ENCODE data around the gene FERMT3. TPM values are rescaled to one million over a fixed set of nuclear protein-coding genes. Genes with fewer than 3 reads are reported as not detected.
A peak's percentile ranks its signal among the peaks of the same experiment; 100 is the strongest.

FERMT3 gene
- polyA plus RNA-seq, 3 donors = 289 to 421 (median 310) TPM

GRCh38 chr11:64255135-64256128 is 48.9 kb downstream of the FERMT3 start:
- Histone ChIP-seq H3K9ac (ENCODE audit: insufficient read depth, low read length, poor library complexity, severe bottlenecking) (no peak overlapping the region), H2AFZ (ENCODE audit: insufficient read depth, low read depth, low read length, poor library complexity, severe bottlenecking) (no peak overlapping the region), H3K36me3 (replicated peaks in 1 of 2; ENCODE audit: control insufficient read depth in 1 of 2, insufficient read depth in 2 of 2, low read length in 2 of 2) (peaks cover 51 to 62% of the 10 kb centered on the region in 2 donors), H3K4me2 (replicated peaks; ENCODE audit: extremely low read depth, low read length, poor library complexity, severe bottlenecking) (no peak overlapping the region), H4K20me1 (ENCODE audit: insufficient read depth, low read length) (peaks cover 34% of the 10 kb centered on the region), H3K9me3 (replicated peaks in 1 of 2; ENCODE audit: control insufficient read depth in 1 of 2, insufficient read depth in 1 of 2, low read length in 2 of 2) (no peaks in the 10 kb centered on the region), H3K4me3 (replicated peaks in 1 of 3; ENCODE audit: low read depth in 2 of 3, low read length in 3 of 3) (no peak overlapping the region), H3K4me1 (ENCODE audit: control insufficient read depth in 1 of 2, insufficient read depth in 2 of 2, low read length in 2 of 2) (peaks cover 25 to 35% of the 10 kb centered on the region in 2 donors), H3K27me3 (ENCODE audit: control insufficient read depth in 2 of 2, insufficient read depth in 2 of 2, low read length in 2 of 2) (no peaks in the 10 kb centered on the region), H3K79me2 (ENCODE audit: insufficient read depth, low read length) (peaks cover 18% of the 10 kb centered on the region), H3K27ac (ENCODE audit: low read depth in 1 of 2, low read length in 2 of 2) (no peak overlapping the region)
- Mint-ChIP-seq H3K9me3 (peaks cover 0 to 4% (median 0%) of the 10 kb centered on the region in 7 donors), H3K27ac (peak overlapping the region in 1 of 7 donors; percentile 53), H3K4me1 (peaks cover 24% of the 10 kb centered on the region), H3K27me3 (ENCODE audit: low read depth in 3 of 3) (peaks cover 3 to 4% (median 4%) of the 10 kb centered on the region in 3 donors), H3K4me3 (no peak overlapping the region), H3K36me3 (peaks cover 45 to 62% of the 10 kb centered on the region in 2 donors)
- no peak for DNase-seq
- intact Hi-C loops (cut with micrococcal nuclease) = no loop called here
- WGBS (ENCODE audit: insufficient coverage) = over 99% methylated on average over 26 of the region's 35 CpGs
- TF ChIP-seq CTCF (IDR thresholded peaks at IDR 0.05) = no peak

GRCh38 chr11:64256300-64256699 is 49.8 kb downstream of the FERMT3 start:
- Histone ChIP-seq H4K20me1 (ENCODE audit: insufficient read depth, low read length) (peaks cover 34% of the 10 kb centered on the region), H3K36me3 (replicated peaks in 1 of 2; ENCODE audit: control insufficient read depth in 1 of 2, insufficient read depth in 2 of 2, low read length in 2 of 2) (peaks cover 59 to 68% of the 10 kb centered on the region in 2 donors), H2AFZ (ENCODE audit: insufficient read depth, low read depth, low read length, poor library complexity, severe bottlenecking) (no peak overlapping the region), H3K9me3 (replicated peaks in 1 of 2; ENCODE audit: control insufficient read depth in 1 of 2, insufficient read depth in 1 of 2, low read length in 2 of 2) (no peaks in the 10 kb centered on the region), H3K79me2 (ENCODE audit: insufficient read depth, low read length) (peaks cover 18% of the 10 kb centered on the region), H3K4me1 (ENCODE audit: control insufficient read depth in 1 of 2, insufficient read depth in 2 of 2, low read length in 2 of 2) (peaks cover 18 to 26% of the 10 kb centered on the region in 2 donors), H3K4me2 (replicated peaks; ENCODE audit: extremely low read depth, low read length, poor library complexity, severe bottlenecking) (no peak overlapping the region), H3K27me3 (ENCODE audit: control insufficient read depth in 2 of 2, insufficient read depth in 2 of 2, low read length in 2 of 2) (no peaks in the 10 kb centered on the region), H3K9ac (ENCODE audit: insufficient read depth, low read length, poor library complexity, severe bottlenecking) (no peak overlapping the region), H3K4me3 (replicated peaks in 1 of 3; ENCODE audit: low read depth in 2 of 3, low read length in 3 of 3) (no peak overlapping the region), H3K27ac (ENCODE audit: low read depth in 1 of 2, low read length in 2 of 2) (no peak overlapping the region)
- Mint-ChIP-seq H3K4me1 (peaks cover 21% of the 10 kb centered on the region), H3K27me3 (ENCODE audit: low read depth in 3 of 3) (peaks cover 0 to 1% (median 0%) of the 10 kb centered on the region in 3 donors), H3K36me3 (peaks cover 45 to 67% of the 10 kb centered on the region in 2 donors), H3K27ac (no peak overlapping the region), H3K9me3 (peaks cover 0 to 4% (median 0%) of the 10 kb centered on the region in 7 donors), H3K4me3 (no peak overlapping the region)
- no peak for DNase-seq
- TF ChIP-seq CTCF (IDR thresholded peaks at IDR 0.05) = no peak
- WGBS (ENCODE audit: insufficient coverage) = 82% methylated on average over 7 of the region's 15 CpGs
- intact Hi-C loops (cut with micrococcal nuclease) = no loop called here

Measured in CD14-positive monocyte (primary cell).